Measurements from ENCODE around the gene P2RY2. TPM values are rescaled to one million over a fixed set of nuclear protein-coding genes. Genes with fewer than 3 reads are reported as not detected.

Gene P2RY2
- total and polyA plus RNA-seq, 2 of the 8 experiments (the other 6 are each of a cell fraction or from before 2014, with no cell fraction given): 1.0 to 1.5 TPM

- Histone ChIP-seq H2BK15ac (ENCODE audit: low read length) (no peak overlapping the region), H3K4me1 (replicated peaks in 1 of 4; ENCODE audit: control insufficient read depth in 3 of 4, insufficient read depth in 4 of 4, low read length in 3 of 4) (peaks cover 7 to 19% (median 12%) of the 10 kb centered on the region in 4 experiments), H2BK12ac (ENCODE audit: low read depth, low read length) (no peak overlapping the region), H3K79me2 (ENCODE audit: control insufficient read depth in 1 of 2, insufficient read depth in 2 of 2, low read length in 2 of 2) (no peaks in the 10 kb centered on the region), H2AFZ (ENCODE audit: low read length) (no peak overlapping the region), H4K20me1 (replicated peaks in 1 of 2; ENCODE audit: control insufficient read depth in 1 of 2, insufficient read depth in 2 of 2, low read length in 2 of 2) (no peaks in the 10 kb centered on the region), H2BK20ac (ENCODE audit: low read length) (no peak overlapping the region), H3K23ac (ENCODE audit: insufficient read length) (no peak overlapping the region), H3K23me2 (ENCODE audit: low read depth, low read length) (peaks cover 2% of the 10 kb centered on the region; the same call in 1 of the 2 replicates), H4K5ac (ENCODE audit: insufficient read length, low read depth, low read length) (no peak overlapping the region), H3K56ac (replicated peaks; ENCODE audit: insufficient read length, low read depth, low read length) (no peak overlapping the region), H3K4me2 (ENCODE audit: insufficient read depth in 1 of 2, low read depth in 2 of 2, low read length in 2 of 2) (no peak overlapping the region), H4K91ac (replicated peaks; ENCODE audit: insufficient read length, low read length) (no peak overlapping the region), H3K14ac (ENCODE audit: insufficient read length) (no peak overlapping the region), H2AK5ac (ENCODE audit: low read depth, low read length) (no peak overlapping the region), H3K36me3 (ENCODE audit: control insufficient read depth in 2 of 4, insufficient read depth in 4 of 4, low read length in 3 of 4) (no peaks in the 10 kb centered on the region), H2BK5ac (ENCODE audit: low read depth, low read length) (no peak overlapping the region), H3K9ac (replicated peaks in 1 of 4; ENCODE audit: extremely low read depth in 1 of 4, low read depth in 3 of 4, low read length in 3 of 4) (no peak overlapping the region), H3K27me3 (replicated peaks in 1 of 4; ENCODE audit: control insufficient read depth in 3 of 4, extremely low read depth in 1 of 4, insufficient read depth in 3 of 4, low read length in 3 of 4) (no peaks in the 10 kb centered on the region), H3K27ac (ENCODE audit: low read depth, low read length) (no peak overlapping the region), H3K79me1 (ENCODE audit: low read depth, low read length) (no peaks in the 10 kb centered on the region), H3K4ac (replicated peaks; ENCODE audit: insufficient read length, low read depth, low read length) (no peak overlapping the region), H3K4me3 (ENCODE audit: extremely low read depth in 1 of 4, insufficient read depth in 2 of 4, low read depth in 3 of 4, low read length in 4 of 4) (no peak overlapping the region), H2BK120ac (replicated peaks; ENCODE audit: low read depth, low read length) (no peak overlapping the region), H4K8ac (ENCODE audit: extremely low read depth, insufficient read depth, low read length) (no peak overlapping the region), H3K9me3 (ENCODE audit: insufficient read depth in 2 of 2, low read depth in 1 of 2, low read length in 1 of 2) (no peaks in the 10 kb centered on the region), H3K18ac (ENCODE audit: extremely low read depth, low read length) (no peak overlapping the region)
- TF ChIP-seq E2F6 (IDR thresholded peaks at IDR 0.05): no peak
- no peak for TF ChIP-seq JUND (IDR thresholded peaks at IDR 0.05; ENCODE audit: low read length)
- TF ChIP-seq HDAC6 (IDR thresholded peaks at IDR 0.05; ENCODE audit: low read depth, low read length): no peak
- no peak for TF ChIP-seq BACH1 (IDR thresholded peaks at IDR 0.05; ENCODE audit: low read length)
- TF ChIP-seq CEBPB (IDR thresholded peaks at IDR 0.05; ENCODE audit: low read depth, low read length): no peak
- no peak for TF ChIP-seq CHD1 (IDR thresholded peaks at IDR 0.05; ENCODE audit: low read depth, low read length)
- TF ChIP-seq TEAD4 (IDR thresholded peaks at IDR 0.05; ENCODE audit: low read depth, low read length): no peak
- TF ChIP-seq TBP (IDR thresholded peaks at IDR 0.05; ENCODE audit: low read depth, low read length): no peak
- no peak for TF ChIP-seq GABPA (IDR thresholded peaks at IDR 0.05; ENCODE audit: borderline replicate concordance, insufficient read depth, low read length)
- no peak for TF ChIP-seq SP4 (IDR thresholded peaks at IDR 0.05; ENCODE audit: low read length)
- WGBS, 2 experiments (ENCODE audit: extremely low coverage in 1 of 2, insufficient coverage in 1 of 2, insufficient read length in 1 of 2, insufficient replicate concordance in 2 of 2, low coverage in 1 of 2, low lambda C conversion rate in 2 of 2, missing lambda C conversion rate in 1 of 2): 89% methylated on average over 4 of the region's 4 CpGs; no CpG with 5 or more reads in 1 of the 2 experiments
- FAIRE-seq (no peak), DNase-seq (ENCODE audit: low read depth in 1 of 2, low spot score in 2 of 2) (no peak)
- CTCF ChIA-PET (ENCODE audit: partially characterized antibody): interaction anchor here (1.0 to 5.1 kb wide), 3 partner anchors 13 to 77 kb away, joined by 3 to 19 read pairs (median 15); no protein-coding TSS in a partner anchor
- POLR2A ChIA-PET (ENCODE audit: partially characterized antibody): interaction anchor here (0.6 kb wide), 1 partner anchor 753 kb away, joined by 3 read pairs; no protein-coding TSS in a partner anchor
Observed at GRCh38 chr11:73203790-73204189, 14.3 kb upstream of the P2RY2 start.
